Fibroblast of the aortic adventitia (primary cell): ENCODE measurements around the gene TMEM213. TPM values are rescaled to one million over a fixed set of nuclear protein-coding genes. Genes with fewer than 3 reads are reported as not detected.

Source experiments
- DNase-seq: peaks from one replicate; pipeline ENCODE4 v3.0.0-alpha.2; 2010; ENCODE audit warnings: low read depth
- H3K4me3 ChIP-seq: 2 replicates; pipeline ENCODE4 v1.5.1; 2011; ENCODE audit warnings: low read depth, mild to moderate bottlenecking, control low read depth, low read length, moderate library complexity
- CTCF ChIP-seq: IDR thresholded peaks from 2 replicates; pipeline ENCODE4 v1.5.1; 2011; ENCODE audit warnings: mild to moderate bottlenecking, low read length, control low read depth, inconsistent platforms; ENCODE audit not compliant: insufficient read depth
- total RNA-seq: library from RNA; depleted of rRNA; stranded (reverse); fragments of >200 nt; gene quantifications from 2 replicates; pipeline ENCODE4 v1.2.3, GENCODE V29; 2012; ENCODE audit warnings: low replicate concordance

TMEM213 gene
- total RNA-seq, 1 donor, result not detected

- no peak for DNase-seq
- TF ChIP-seq CTCF, result no peak
- H3K4me3 ChIP-seq, result no peak overlapping the region
These were observed 25.2 kb downstream of the TMEM213 start for GRCh38 chr7:138822867-138823535.

GRCh38 chr7:138825049-138825721 is 27.4 kb downstream of the TMEM213 start:
- DNase-seq, result no peak
- no peak for TF ChIP-seq CTCF
- H3K4me3 ChIP-seq, result no peak overlapping the region

- DNase-seq, result no peak
- TF ChIP-seq CTCF, result no peak
- no peak overlapping the region for H3K4me3 ChIP-seq
These were observed 30.5 kb downstream of the TMEM213 start for GRCh38 chr7:138828302-138828701.

GRCh38 chr7:138829335-138829734 is 31.5 kb downstream of the TMEM213 start:
- no peak for DNase-seq
- no peak for TF ChIP-seq CTCF
- no peak overlapping the region for H3K4me3 ChIP-seq

GRCh38 chr7:138832966-138833365 is 35.2 kb downstream of the TMEM213 start:
- no peak for TF ChIP-seq CTCF
- no peak for DNase-seq
- no peak overlapping the region for H3K4me3 ChIP-seq

GRCh38 chr7:138833596-138833995 is 35.8 kb downstream of the TMEM213 start:
- DNase-seq, result no peak
- TF ChIP-seq CTCF, result no peak
- H3K4me3 ChIP-seq, result no peak overlapping the region
